Measurements from ENCODE around the gene MYL2.

MYL2 gene

GRCh38 chr12:110888256-110888991 lies 32.0 kb downstream of the MYL2 start:
- DNase-seq, result no peak

- DNase-seq, result no peak
Measured at GRCh38 chr12:110885152-110885840, 35.1 kb downstream of the MYL2 start.

DNA sequence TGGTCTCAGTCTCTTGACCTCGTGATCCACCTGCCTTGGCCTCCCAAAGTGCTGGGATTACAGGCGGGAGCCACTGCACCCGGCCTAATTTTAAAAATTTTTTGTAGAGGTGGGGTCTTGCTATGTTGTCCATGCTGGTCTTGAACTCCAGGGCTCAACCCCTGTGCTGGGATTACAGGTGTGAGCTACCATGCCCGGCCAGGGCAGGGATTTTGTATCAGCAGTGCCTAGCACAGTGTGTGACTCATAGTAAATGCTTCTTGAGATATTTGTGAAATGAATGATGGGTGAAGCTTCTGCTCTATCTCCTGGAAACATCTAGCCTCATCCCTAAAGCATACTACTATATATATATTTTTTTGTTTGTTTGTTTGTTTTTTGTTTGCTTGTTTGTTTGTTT lies 37.1 kb downstream of the MYL2 start:
- no peak for DNase-seq

- DNase-seq, result no peak
Measured at GRCh38 chr12:110880651-110881050, 39.7 kb downstream of the MYL2 start.

DNA sequence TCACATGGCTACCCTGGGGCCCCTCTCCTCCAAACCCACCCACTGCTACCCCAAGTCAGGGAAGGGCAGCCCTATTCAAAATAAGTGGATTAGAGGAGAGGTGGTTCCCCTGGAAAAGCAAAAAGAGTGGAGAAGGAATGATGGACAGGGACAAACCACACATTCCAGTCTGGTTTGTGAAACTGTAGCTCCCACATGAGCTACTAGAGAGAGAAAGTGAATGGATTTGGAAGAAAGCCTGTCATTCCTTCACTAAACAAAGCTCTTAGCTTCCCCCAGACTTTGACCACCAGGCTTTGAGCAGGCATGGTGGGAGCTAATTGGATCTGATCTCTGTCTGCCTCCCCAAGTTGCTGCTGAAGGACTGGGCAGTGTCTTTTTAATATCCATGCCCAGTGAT lies 45.6 kb downstream of the MYL2 start:
- DNase-seq, result no peak

DNA sequence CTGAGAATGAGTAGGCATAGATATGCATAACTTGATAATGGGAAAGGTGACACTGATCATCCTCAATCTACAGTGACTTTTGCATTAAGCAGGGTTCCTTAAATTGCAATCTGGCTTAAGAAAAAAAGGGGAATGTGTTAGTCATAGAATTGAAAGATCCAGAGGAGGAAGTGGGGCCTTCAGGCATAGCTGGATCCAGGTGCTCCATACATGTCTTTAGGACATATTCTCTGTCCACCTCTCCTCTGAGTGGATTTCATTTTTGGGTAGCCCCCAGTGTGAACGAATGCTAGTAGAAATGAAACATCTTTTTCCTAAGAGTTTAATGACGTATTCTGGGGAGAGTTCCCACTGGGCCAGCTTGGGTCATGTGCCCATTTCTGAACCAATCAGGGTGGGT lies 46.0 kb downstream of the MYL2 start:
- DNase-seq, result no peak

DNA sequence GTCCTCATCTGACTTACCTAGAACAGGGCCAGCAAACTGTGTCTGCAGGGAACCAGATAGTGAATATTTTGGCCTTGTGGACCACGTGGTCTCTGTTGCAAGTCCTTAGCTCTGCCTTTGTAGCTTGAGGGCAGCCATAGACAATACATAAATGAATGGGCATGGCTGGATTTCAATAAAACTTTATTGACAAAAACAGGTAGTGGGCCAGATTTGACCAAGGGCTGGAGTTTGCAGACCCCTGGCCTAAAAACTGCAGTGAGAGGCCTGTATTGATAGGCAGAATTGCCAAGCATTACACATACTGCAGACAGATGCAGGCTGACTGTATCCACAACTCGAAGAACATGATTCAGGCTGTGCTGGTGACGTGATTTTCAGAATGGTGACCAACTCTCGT lies 48.3 kb downstream of the MYL2 start:
- DNase-seq, result no peak

DNA sequence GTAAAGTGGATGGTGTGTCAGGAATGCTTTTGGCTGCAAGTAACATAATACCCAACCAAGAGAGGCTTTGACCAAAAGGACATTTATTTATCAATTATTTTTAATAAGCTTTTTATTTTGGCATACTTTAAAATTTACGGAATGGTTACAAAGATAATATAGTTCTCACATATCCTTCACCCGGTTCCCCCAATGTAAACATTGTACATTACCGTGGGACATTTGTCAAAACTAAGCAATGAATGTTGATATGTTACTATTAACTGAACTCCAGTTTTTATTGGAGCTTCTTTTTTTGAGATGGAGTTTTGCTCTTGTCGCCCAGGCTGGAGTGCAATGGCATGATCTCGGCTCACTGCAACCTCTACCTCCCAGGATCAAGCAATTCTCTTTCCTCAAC lies 50.6 kb downstream of the MYL2 start:
- no peak for DNase-seq

DNA sequence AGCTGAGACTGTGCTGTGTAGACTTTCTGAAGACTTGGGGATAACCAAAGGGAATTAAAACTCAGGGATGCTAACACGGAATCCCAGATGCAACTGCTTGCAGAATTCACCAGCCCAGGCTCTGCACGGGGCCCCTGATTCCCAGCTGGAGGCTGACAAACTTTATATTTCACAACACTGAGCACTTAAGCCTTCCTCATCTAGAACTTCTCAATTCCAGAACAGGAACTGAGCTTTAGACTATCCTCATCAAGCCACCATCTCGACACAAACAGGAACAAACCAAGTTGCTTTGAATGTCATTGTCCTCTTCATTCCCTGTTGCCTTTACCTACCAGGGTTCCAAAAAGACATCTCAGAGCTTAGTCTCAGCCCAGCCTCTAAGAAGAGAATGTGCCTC lies 51.4 kb downstream of the MYL2 start:
- no peak for DNase-seq

DNA sequence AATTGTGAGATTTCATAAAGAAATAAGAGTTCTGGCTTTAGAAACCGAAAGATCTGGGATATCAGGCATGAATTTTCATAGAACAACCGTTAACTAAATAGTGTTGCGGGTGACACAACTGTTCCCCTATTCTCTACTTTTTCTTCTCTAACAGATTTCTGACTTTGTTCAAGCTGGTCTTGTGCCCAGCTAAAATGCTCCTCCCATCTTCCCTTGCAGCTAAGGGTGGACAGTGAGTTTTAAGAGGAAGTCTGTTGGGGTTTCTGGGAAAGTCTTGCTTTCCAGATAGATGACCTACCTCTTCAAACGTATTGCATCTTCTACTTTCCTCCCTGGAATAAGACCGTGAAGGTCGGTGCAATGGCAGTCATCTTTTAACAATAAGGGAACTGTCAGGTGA lies 54.9 kb downstream of the MYL2 start:
- no peak for DNase-seq

DNA sequence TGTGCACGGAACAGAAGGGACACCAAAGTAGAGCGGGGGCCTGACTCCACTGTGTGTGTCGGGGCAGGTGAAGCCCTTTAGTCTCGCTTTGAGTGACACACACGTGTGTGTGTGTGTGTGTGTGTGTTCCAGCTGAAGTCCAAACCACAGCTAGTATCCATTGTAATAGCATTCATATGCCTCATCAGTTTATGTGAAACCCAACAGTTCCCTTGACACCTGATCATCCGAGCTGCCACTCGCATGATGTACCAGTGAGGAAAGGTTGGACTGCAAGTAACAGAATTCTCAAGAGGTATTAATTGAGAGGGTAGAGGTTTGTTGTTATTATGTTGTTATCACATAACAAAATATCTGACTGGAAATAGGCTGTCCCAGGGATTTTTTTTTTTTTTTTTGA lies 57.2 kb downstream of the MYL2 start:
- no peak for DNase-seq

DNA sequence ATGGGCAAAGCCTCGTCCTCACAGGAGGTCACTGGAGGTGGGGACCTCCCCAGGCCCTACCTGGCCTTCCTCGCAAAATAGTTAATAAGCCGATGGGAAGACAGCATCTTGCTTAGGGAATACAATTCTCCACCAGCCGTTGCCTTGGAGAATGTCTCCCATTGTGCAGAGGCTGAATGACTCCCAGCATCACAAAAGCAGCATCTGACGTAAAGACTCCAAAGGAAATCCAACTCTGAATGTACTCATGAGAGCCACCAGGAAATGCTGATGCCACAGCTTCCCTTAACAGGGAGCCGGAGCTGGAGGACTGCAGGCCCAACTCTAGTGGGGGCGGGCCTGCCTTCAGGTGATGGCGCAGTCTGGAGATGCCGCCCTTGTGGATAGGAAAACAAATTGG lies 58.0 kb downstream of the MYL2 start:
- DNase-seq, result no peak

- DNase-seq, result no peak
Measured at GRCh38 chr12:110861729-110862128, 58.6 kb downstream of the MYL2 start.

All from NCI-H2107 (cell line).